NT2/D1 (cell line): Measurements from ENCODE around the gene N4BP2.

Experiments
- SUZ12 ChIP-seq: IDR thresholded peaks from 2 replicates; pipeline ENCODE4 v1.6.1; 2011; ENCODE audit not compliant: insufficient read length, insufficient read depth; ENCODE audit errors: extremely low read depth
- YY1 ChIP-seq: IDR thresholded peaks from 2 replicates; pipeline ENCODE4 v1.6.1; 2011; ENCODE audit not compliant: insufficient read length, insufficient read depth
- ZNF274 ChIP-seq: IDR thresholded peaks from 2 replicates; pipeline ENCODE4 v1.6.1; 2011; ENCODE audit warnings: mild to moderate bottlenecking, low read depth, low read length

- TF ChIP-seq SUZ12: no peak
- TF ChIP-seq YY1: no peak
- no peak for TF ChIP-seq ZNF274
Measured at GRCh38 chr4:40122941-40123340, 66.3 kb downstream of the N4BP2 start.
